ENCODE results near the gene TPRX2.
A peak's percentile ranks its signal among the peaks of the same experiment; 100 is the strongest.
"Not testable (repeated sequence)": the region's sequence is repeated elsewhere in the genome, so short reads cannot be mapped to it uniquely, and the experiment has no call there.

TPRX2 gene

DNA sequence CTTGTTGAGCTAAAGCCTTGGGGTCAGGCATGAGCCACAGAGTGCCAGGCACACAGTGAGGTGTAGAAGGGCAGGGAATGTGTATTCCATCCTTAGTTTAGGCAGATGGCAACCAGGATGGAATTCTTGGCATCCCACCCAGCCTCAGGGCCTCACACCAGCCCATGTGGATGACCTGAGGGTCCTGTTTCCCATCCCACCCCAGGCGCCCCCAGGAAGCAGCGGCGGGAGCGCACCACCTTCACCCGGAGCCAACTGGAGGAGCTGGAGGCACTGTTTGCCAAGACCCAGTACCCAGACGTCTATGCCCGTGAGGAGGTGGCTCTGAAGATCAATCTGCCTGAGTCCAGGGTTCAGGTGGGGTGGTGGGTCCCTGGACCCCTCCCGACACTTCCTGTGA, 23.0 kb upstream of the TPRX2 start:
- no peaks in the 10 kb centered on the region for H3K27me3 ChIP-seq (ENCODE audit: control insufficient read depth, insufficient read depth, low read length)
- no peak overlapping the region for H3K4me3 ChIP-seq (ENCODE audit: low read length)
- H3K9ac ChIP-seq (ENCODE audit: low read length) = no peak overlapping the region
- H3K9me3 ChIP-seq (ENCODE audit: control insufficient read depth, low read depth, low read length) = no peaks in the 10 kb centered on the region
- peaks cover 4% of the 10 kb centered on the region for H3K4me1 ChIP-seq (ENCODE audit: control insufficient read depth, low read depth, low read length)
- no peaks in the 10 kb centered on the region for H3K36me3 ChIP-seq (ENCODE audit: control insufficient read depth, low read depth, low read length)
- H3K27ac ChIP-seq (ENCODE audit: low read length) = no peak overlapping the region

DNA sequence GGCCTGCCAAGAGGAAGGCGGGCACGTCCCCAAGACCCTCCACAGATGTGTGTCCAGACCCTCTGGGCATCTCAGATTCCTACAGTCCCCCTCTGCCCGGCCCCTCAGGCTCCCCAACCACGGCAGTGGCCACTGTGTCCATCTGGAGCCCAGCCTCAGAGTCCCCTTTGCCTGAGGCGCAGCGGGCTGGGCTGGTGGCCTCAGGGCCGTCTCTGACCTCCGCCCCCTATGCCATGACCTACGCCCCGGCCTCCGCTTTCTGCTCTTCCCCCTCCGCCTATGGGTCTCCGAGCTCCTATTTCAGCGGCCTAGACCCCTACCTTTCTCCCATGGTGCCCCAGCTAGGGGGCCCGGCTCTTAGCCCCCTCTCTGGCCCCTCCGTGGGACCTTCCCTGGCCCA, 19.6 kb upstream of the TPRX2 start:
- Histone ChIP-seq H3K4me1 (ENCODE audit: control insufficient read depth, low read depth, low read length) (peaks cover 4% of the 10 kb centered on the region), H3K27me3 (ENCODE audit: control insufficient read depth, insufficient read depth, low read length) (no peaks in the 10 kb centered on the region), H3K27ac (ENCODE audit: low read length) (no peak overlapping the region), H3K9me3 (ENCODE audit: control insufficient read depth, low read depth, low read length) (no peaks in the 10 kb centered on the region), H3K36me3 (ENCODE audit: control insufficient read depth, low read depth, low read length) (no peaks in the 10 kb centered on the region), H3K4me3 (ENCODE audit: low read length) (no peak overlapping the region), H3K9ac (ENCODE audit: low read length) (no peak overlapping the region)

DNA sequence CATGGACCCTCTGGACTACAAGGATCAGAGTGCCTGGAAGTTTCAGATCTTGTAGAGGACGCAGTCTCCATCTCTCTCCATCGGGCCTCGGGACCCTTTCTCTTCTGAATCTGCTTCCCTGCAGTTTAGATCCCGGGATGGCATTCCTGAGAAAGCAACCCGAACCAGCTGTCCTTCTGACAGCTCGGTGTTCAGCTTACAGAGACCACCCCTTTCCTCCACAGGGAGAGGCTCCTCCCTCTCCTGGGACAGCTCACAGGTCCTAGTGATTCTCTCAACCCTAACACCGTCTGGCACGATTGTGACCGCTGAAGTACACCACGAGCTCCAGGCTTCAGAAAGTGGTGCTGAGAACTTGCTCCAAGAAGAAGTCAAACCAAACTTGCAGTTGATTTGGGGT, 19.1 kb upstream of the TPRX2 start:
- H3K27ac ChIP-seq (ENCODE audit: low read length) = no peak overlapping the region
- no peaks in the 10 kb centered on the region for H3K27me3 ChIP-seq (ENCODE audit: control insufficient read depth, insufficient read depth, low read length)
- H3K4me1 ChIP-seq (ENCODE audit: control insufficient read depth, low read depth, low read length) = peaks cover 4% of the 10 kb centered on the region
- H3K9me3 ChIP-seq (ENCODE audit: control insufficient read depth, low read depth, low read length) = no peaks in the 10 kb centered on the region
- H3K4me3 ChIP-seq (ENCODE audit: low read length) = no peak overlapping the region
- H3K9ac ChIP-seq (ENCODE audit: low read length) = no peak overlapping the region
- no peaks in the 10 kb centered on the region for H3K36me3 ChIP-seq (ENCODE audit: control insufficient read depth, low read depth, low read length)

- Histone ChIP-seq H3K9ac (ENCODE audit: low read length) (no peak overlapping the region), H3K36me3 (ENCODE audit: control insufficient read depth, low read depth, low read length) (no peaks in the 10 kb centered on the region), H3K27ac (ENCODE audit: low read length) (no peak overlapping the region), H3K4me3 (ENCODE audit: low read length) (no peak overlapping the region), H3K4me1 (ENCODE audit: control insufficient read depth, low read depth, low read length) (peaks cover 4% of the 10 kb centered on the region), H3K9me3 (ENCODE audit: control insufficient read depth, low read depth, low read length) (no peaks in the 10 kb centered on the region), H3K27me3 (ENCODE audit: control insufficient read depth, insufficient read depth, low read length) (no peaks in the 10 kb centered on the region)
Observed at GRCh38 chr19:47842941-47843340, 16.1 kb upstream of the TPRX2 start.

- H3K27me3 ChIP-seq (ENCODE audit: control insufficient read depth, insufficient read depth, low read length) = no peaks in the 10 kb centered on the region
- peak overlapping the region; percentile 65 for H3K9ac ChIP-seq (ENCODE audit: low read length)
- peak overlapping the region; percentile 56 for H3K4me3 ChIP-seq (ENCODE audit: low read length)
- no peaks in the 10 kb centered on the region for H3K36me3 ChIP-seq (ENCODE audit: control insufficient read depth, low read depth, low read length)
- peaks cover 18% of the 10 kb centered on the region for H3K4me1 ChIP-seq (ENCODE audit: control insufficient read depth, low read depth, low read length)
- H3K9me3 ChIP-seq (ENCODE audit: control insufficient read depth, low read depth, low read length) = no peaks in the 10 kb centered on the region
- H3K27ac ChIP-seq (ENCODE audit: low read length) = peak overlapping the region; percentile 64
Observed at GRCh38 chr19:47848425-47848822, 10.6 kb upstream of the TPRX2 start.

GRCh38 chr19:47848823-47849473, 10.1 kb upstream of the TPRX2 start:
- H3K9ac ChIP-seq (ENCODE audit: low read length) = peak overlapping the region; percentile 65

DNA sequence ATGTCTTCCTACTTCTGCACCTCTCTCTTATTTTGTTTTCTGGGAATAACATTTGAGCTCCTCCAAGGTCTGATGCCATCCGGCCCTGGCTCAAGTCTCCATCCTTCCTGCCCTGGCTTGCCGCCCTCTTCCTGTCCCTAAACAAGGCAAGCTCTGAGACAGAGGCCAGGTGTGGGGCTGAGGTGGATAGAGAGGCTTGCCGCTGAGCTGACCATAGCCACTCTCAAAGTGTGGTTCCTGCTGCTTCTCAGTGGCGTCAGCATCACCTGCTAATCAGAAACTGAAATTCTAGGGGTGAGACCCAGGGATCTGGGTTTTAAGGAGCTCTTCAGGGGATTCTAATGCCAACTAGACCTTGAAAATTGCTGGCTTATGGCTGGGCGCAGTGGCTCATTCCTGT, 6.0 kb upstream of the TPRX2 start:
- Histone ChIP-seq H3K27me3 (ENCODE audit: control insufficient read depth, insufficient read depth, low read length) (no peaks in the 10 kb centered on the region), H3K36me3 (ENCODE audit: control insufficient read depth, low read depth, low read length) (no peaks in the 10 kb centered on the region), H3K4me1 (ENCODE audit: control insufficient read depth, low read depth, low read length) (peaks cover 18% of the 10 kb centered on the region), H3K27ac (ENCODE audit: low read length) (no peak overlapping the region), H3K9me3 (ENCODE audit: control insufficient read depth, low read depth, low read length) (no peaks in the 10 kb centered on the region), H3K4me3 (ENCODE audit: low read length) (no peak overlapping the region), H3K9ac (ENCODE audit: low read length) (no peak overlapping the region)

More at GRCh38 chr19:47848823-47849473, 10.1 kb upstream of the TPRX2 start:
- no peaks in the 10 kb centered on the region for H3K36me3 ChIP-seq (ENCODE audit: control insufficient read depth, low read depth, low read length)
- peaks cover 18% of the 10 kb centered on the region for H3K4me1 ChIP-seq (ENCODE audit: control insufficient read depth, low read depth, low read length)
- H3K4me3 ChIP-seq (ENCODE audit: low read length) = peak overlapping the region; percentile 56
- H3K27me3 ChIP-seq (ENCODE audit: control insufficient read depth, insufficient read depth, low read length) = no peaks in the 10 kb centered on the region
- peak overlapping the region; percentile 81 for H3K27ac ChIP-seq (ENCODE audit: low read length)
- H3K9me3 ChIP-seq (ENCODE audit: control insufficient read depth, low read depth, low read length) = no peaks in the 10 kb centered on the region

DNA sequence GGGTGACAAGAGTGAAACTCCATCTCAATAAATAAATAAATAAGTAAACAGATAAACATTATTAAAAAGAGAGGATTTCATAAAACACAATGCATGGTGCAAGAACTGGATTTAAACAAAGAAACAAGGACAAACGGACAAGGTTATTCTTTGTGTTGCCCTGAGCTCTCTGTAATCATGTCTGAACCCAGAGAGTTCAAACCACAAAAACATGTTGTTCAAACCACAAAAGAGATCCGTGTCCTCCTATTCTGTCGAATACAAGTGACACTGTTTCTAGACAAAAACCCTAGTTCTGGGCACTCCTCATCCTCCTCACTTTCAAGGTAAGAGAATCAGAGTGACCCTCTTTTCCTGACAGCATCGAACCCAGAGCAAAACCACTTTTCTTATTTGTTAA, 4.6 kb upstream of the TPRX2 start:
- Histone ChIP-seq H3K4me3 (ENCODE audit: low read length) (no peak overlapping the region), H3K27me3 (ENCODE audit: control insufficient read depth, insufficient read depth, low read length) (no peaks in the 10 kb centered on the region), H3K27ac (ENCODE audit: low read length) (no peak overlapping the region), H3K9ac (ENCODE audit: low read length) (no peak overlapping the region), H3K4me1 (ENCODE audit: control insufficient read depth, low read depth, low read length) (peaks cover 11% of the 10 kb centered on the region), H3K9me3 (ENCODE audit: control insufficient read depth, low read depth, low read length) (no peaks in the 10 kb centered on the region), H3K36me3 (ENCODE audit: control insufficient read depth, low read depth, low read length) (no peaks in the 10 kb centered on the region)

GRCh38 chr19:47858231-47858630, 804 bp upstream of the TPRX2 start:
- H3K4me3 ChIP-seq (ENCODE audit: low read length); H3K27me3 ChIP-seq (ENCODE audit: control insufficient read depth, insufficient read depth, low read length); H3K27ac ChIP-seq (ENCODE audit: low read length); H3K9me3 ChIP-seq (ENCODE audit: control insufficient read depth, low read depth, low read length); H3K4me1 ChIP-seq (ENCODE audit: control insufficient read depth, low read depth, low read length); H3K9ac ChIP-seq (ENCODE audit: low read length); H3K36me3 ChIP-seq (ENCODE audit: control insufficient read depth, low read depth, low read length): not testable (repeated sequence)

GRCh38 chr19:47859838-47860237, 803 bp downstream of the TPRX2 start:
- H3K27ac ChIP-seq (ENCODE audit: low read length); H3K9ac ChIP-seq (ENCODE audit: low read length); H3K9me3 ChIP-seq (ENCODE audit: control insufficient read depth, low read depth, low read length); H3K4me3 ChIP-seq (ENCODE audit: low read length); H3K27me3 ChIP-seq (ENCODE audit: control insufficient read depth, insufficient read depth, low read length); H3K36me3 ChIP-seq (ENCODE audit: control insufficient read depth, low read depth, low read length); H3K4me1 ChIP-seq (ENCODE audit: control insufficient read depth, low read depth, low read length): not testable (repeated sequence)

DNA sequence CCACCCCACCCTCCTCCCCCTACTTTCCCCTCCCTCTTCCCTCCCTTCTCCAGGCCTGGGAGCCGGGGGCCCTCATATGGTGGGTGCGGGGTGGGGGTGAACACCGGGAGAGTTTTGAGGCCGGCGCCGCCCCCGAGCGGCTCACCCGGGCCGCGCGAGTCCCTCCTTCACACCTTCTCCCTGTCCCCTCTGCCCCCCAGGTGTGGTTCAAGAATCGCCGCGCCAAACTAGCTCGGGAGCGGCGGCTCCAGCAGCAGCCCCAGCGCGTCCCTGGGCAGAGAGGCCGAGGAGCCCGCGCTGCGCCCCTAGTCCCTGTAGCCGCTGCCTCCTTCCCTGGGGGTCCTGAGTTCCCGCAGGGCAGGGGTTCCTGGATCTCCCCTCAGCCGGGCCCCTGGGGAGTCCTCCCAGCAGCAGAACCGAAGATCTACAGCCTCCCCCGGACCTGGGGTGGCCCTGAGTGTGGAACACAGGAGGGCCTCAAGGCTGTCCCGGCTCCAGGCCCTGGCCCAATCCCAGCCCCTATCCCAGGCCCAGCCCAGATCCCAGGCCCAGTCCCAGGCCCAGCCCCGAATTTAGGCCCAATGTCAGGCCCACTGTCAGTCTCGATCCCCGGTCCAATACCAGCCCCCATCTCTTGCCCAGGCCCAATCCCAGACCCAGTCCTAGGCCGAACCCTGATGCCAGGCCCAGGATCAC, 1.7 kb downstream of the TPRX2 start:
- Histone ChIP-seq H3K9ac (ENCODE audit: low read length) (no peak overlapping the region), H3K27ac (ENCODE audit: low read length) (no peak overlapping the region), H3K36me3 (ENCODE audit: control insufficient read depth, low read depth, low read length) (no peaks in the 10 kb centered on the region), H3K9me3 (ENCODE audit: control insufficient read depth, low read depth, low read length) (no peaks in the 10 kb centered on the region), H3K4me1 (ENCODE audit: control insufficient read depth, low read depth, low read length) (peaks cover 5% of the 10 kb centered on the region), H3K4me3 (ENCODE audit: low read length) (no peak overlapping the region), H3K27me3 (ENCODE audit: control insufficient read depth, insufficient read depth, low read length) (no peaks in the 10 kb centered on the region)

- H3K27me3 ChIP-seq (ENCODE audit: control insufficient read depth, insufficient read depth, low read length) = no peaks in the 10 kb centered on the region
- no peak overlapping the region for H3K4me3 ChIP-seq (ENCODE audit: low read length)
- H3K27ac ChIP-seq (ENCODE audit: low read length) = no peak overlapping the region
- no peaks in the 10 kb centered on the region for H3K9me3 ChIP-seq (ENCODE audit: control insufficient read depth, low read depth, low read length)
- peaks cover 5% of the 10 kb centered on the region for H3K4me1 ChIP-seq (ENCODE audit: control insufficient read depth, low read depth, low read length)
- no peaks in the 10 kb centered on the region for H3K36me3 ChIP-seq (ENCODE audit: control insufficient read depth, low read depth, low read length)
- H3K9ac ChIP-seq (ENCODE audit: low read length) = no peak overlapping the region
Observed at GRCh38 chr19:47861630-47862029, 2.6 kb downstream of the TPRX2 start.
